Activated T-cell treated with anti-CD3 and anti-CD28 coated beads, Interleukin-2, amount 50 U/mL, for 72 hours (primary cell): ENCODE data around the gene ART5. TPM values are rescaled to one million over a fixed set of nuclear protein-coding genes. Genes with fewer than 3 reads are reported as not detected.

ENCODE experiments used
- ATAC-seq, 2 donors: fragments of 150-1000 bp; cut with Tn5 transposase; replicated peaks in 1 of 2; 2 replicates each; pipeline ENCODE4 v1.10.0; 2021; ENCODE audit warnings: moderate library complexity in 2 of 2, mild to moderate bottlenecking in 1 of 2
- DNase-seq, 2 donors: peaks; one replicate each; pipeline ENCODE4 v3.0.0; 2021 to 2022; ENCODE audit warnings: mixed read lengths in 1 of 2
- H3K27ac Mint-ChIP-seq: one replicate; pipeline ENCODE4 v1.8.0; 2022; ENCODE audit warnings: mild to moderate bottlenecking, moderate library complexity, mixed read lengths
- H3K27me3 Mint-ChIP-seq: one replicate; pipeline ENCODE4 v1.8.0; 2022; ENCODE audit warnings: low read depth, mixed read lengths
- H3K36me3 Mint-ChIP-seq, 2 donors: one replicate each; pipeline ENCODE4 v1.8.0; 2022; ENCODE audit warnings: mixed read lengths in 2 of 2, mild to moderate bottlenecking in 1 of 2; ENCODE audit not compliant: insufficient read depth in 2 of 2
- H3K4me1 Mint-ChIP-seq: one replicate; pipeline ENCODE4 v1.8.0; 2022; ENCODE audit warnings: low read depth, mixed read lengths
- H3K4me3 Mint-ChIP-seq, 2 donors: one replicate each; pipeline ENCODE4 v1.8.0; 2022; ENCODE audit warnings: mild to moderate bottlenecking in 2 of 2, mixed read lengths in 2 of 2, moderate library complexity in 2 of 2
- H3K9me3 Mint-ChIP-seq, 2 donors: one replicate each; pipeline ENCODE4 v1.8.0; 2022; ENCODE audit warnings: mixed read lengths in 2 of 2
- total RNA-seq, 2 donors: library from RNA; stranded (reverse); gene quantifications; one replicate each; pipeline ENCODE4 v1.2.3, GENCODE V29; 2022

The ART5 gene, protein sequence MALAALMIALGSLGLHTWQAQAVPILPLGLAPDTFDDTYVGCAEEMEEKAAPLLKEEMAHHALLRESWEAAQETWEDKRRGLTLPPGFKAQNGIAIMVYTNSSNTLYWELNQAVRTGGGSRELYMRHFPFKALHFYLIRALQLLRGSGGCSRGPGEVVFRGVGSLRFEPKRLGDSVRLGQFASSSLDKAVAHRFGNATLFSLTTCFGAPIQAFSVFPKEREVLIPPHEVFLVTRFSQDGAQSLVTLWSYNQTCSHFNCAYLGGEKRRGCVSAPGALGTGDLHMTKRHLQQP
- total RNA-seq, result not detected

GRCh38 chr11:3641701-3642070 lies at the start of gene ART5:
Gene ART5, minus strand, starts transcription at chr11:3641992. Its CDS starts 130 bp downstream, at chr11:3641862.
- DNase-seq (no peak), ATAC-seq (no peak)
- peaks cover 10% of the 10 kb centered on the region for H3K4me1 Mint-ChIP-seq
- peak within 1 kb of the TSS; percentile 73 to 79 for H3K4me3 Mint-ChIP-seq
- H3K9me3 Mint-ChIP-seq, result no peaks in the 10 kb centered on the region
- no peaks in the 10 kb centered on the region for H3K36me3 Mint-ChIP-seq
- H3K27me3 Mint-ChIP-seq, result peaks cover 32% of the 10 kb centered on the region
- no peak within 1 kb of the TSS for H3K27ac Mint-ChIP-seq

GRCh38 chr11:3686751-3687150 lies 45.0 kb upstream of the ART5 start:
- H3K27ac Mint-ChIP-seq, result no peak overlapping the region
- peaks cover 12 to 38% of the 10 kb centered on the region in 2 donors for H3K36me3 Mint-ChIP-seq
- no peaks in the 10 kb centered on the region for H3K9me3 Mint-ChIP-seq
- ATAC-seq, result no peak
- H3K27me3 Mint-ChIP-seq, result no peaks in the 10 kb centered on the region
- no peak for DNase-seq
- no peak overlapping the region for H3K4me3 Mint-ChIP-seq
- peaks cover 7% of the 10 kb centered on the region for H3K4me1 Mint-ChIP-seq

GRCh38 chr11:3685923-3686322 lies 44.1 kb upstream of the ART5 start:
- Mint-ChIP-seq H3K27ac (no peak overlapping the region), H3K9me3 (no peaks in the 10 kb centered on the region), H3K36me3 (peaks cover 12 to 40% of the 10 kb centered on the region in 2 donors), H3K4me3 (no peak overlapping the region), H3K4me1 (peaks cover 7% of the 10 kb centered on the region), H3K27me3 (no peaks in the 10 kb centered on the region)
- DNase-seq (no peak), ATAC-seq (peak in 1 of 2 donors; percentile 20)

DNA sequence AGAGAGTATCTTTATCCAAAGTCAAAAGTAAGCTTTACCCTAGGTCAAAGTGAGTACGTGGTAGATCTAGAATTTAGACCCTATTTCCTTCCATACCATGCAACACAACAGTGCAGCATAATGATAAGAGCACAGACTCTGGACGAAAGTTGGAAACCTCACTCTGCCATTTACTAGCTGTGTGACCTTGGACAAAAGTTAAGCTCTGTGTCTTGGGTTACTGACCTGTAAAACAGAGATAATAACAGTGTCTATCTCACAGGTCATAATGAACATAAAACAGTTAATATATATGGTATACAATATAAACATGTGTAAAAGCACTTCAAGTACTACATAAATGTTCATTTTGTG lies 43.0 kb upstream of the ART5 start:
- Mint-ChIP-seq H3K36me3 (peaks cover 13 to 42% of the 10 kb centered on the region in 2 donors), H3K27ac (no peak overlapping the region), H3K4me3 (no peak overlapping the region), H3K4me1 (peaks cover 7% of the 10 kb centered on the region), H3K27me3 (no peaks in the 10 kb centered on the region), H3K9me3 (no peaks in the 10 kb centered on the region)
- DNase-seq, result no peak
- no peak for ATAC-seq

DNA sequence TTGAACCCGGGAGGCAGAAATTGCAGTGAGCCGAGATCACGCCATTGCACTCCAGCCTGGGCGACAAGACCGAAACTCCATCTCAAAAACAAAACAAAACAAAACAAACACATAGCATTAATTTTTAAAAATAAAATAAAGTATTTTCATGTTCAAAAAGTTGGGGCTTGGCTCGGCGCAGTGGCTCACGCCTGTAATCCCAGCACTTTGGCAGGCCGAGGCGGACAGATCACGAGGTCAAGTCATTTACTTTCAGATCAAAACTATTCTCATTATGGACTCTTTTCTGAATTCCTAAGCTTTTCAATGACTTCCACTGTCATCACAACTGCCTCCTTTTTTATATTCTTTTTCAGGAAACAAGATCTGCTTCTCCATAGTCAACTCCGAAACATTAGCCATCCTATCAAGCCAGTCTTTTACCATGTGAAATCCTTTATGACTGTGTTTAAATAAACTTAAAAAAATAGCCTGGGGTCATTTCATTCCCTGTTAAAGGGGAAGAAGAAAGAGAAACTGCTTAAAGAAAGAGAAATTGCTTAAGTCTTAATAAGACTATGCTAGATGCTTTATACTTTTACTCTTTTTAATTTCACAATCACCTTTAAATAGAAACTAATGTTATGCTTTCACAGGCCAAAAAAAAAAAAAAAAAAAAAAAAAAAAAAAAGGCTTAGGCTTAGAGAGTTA lies 42.5 kb upstream of the ART5 start:
- no peak overlapping the region for H3K27ac Mint-ChIP-seq
- peaks cover 7% of the 10 kb centered on the region for H3K4me1 Mint-ChIP-seq
- no peak overlapping the region for H3K4me3 Mint-ChIP-seq
- DNase-seq (no peak), ATAC-seq (no peak)
- H3K27me3 Mint-ChIP-seq, result no peaks in the 10 kb centered on the region
- peaks cover 15 to 45% of the 10 kb centered on the region in 2 donors for H3K36me3 Mint-ChIP-seq
- no peaks in the 10 kb centered on the region for H3K9me3 Mint-ChIP-seq

DNA sequence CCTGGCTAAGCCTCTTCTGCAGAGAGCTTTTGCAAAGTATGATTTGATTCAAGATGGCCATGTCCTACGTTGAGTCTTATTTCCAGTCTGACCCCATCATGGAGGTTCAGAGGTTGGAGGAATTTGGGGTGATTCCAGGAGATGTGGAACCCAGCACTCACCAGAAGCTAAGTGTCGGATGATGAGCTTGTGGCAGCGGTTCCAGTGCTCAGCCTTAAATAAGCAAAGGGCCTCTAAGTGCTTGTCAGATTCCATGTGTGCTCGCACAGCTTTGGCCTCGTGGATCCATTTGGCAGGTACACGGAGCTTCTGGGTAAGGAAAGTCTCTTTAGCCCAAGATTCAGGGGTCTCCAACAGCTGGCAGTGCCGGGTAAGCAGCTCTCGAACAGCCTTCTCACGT lies 41.2 kb upstream of the ART5 start:
- no peaks in the 10 kb centered on the region for H3K27me3 Mint-ChIP-seq
- ATAC-seq, result no peak

DNA sequence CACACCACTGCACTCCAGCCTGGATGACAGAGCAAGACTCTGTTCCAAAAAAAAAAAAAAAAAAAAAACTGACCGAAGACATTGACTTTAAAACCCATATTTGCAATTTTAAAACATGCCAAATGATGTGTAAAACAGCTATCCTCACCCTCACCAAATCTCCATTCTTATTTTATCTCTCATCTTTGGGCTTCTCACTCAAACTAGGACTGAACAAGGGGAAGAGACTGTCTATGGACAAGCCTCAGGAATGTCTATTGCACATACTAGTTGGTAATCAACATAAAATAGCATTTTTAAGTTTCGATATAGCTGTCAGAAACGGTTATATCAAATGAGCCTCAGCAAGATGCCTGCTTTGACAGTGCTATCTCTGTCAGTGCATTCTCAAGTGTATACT lies 37.3 kb upstream of the ART5 start:
- Mint-ChIP-seq H3K9me3 (no peaks in the 10 kb centered on the region), H3K36me3 (peaks cover 19 to 40% of the 10 kb centered on the region in 2 donors), H3K4me3 (no peak overlapping the region), H3K27ac (no peak overlapping the region), H3K27me3 (no peaks in the 10 kb centered on the region), H3K4me1 (peaks cover 7% of the 10 kb centered on the region)
- ATAC-seq (no peak), DNase-seq (no peak)

More for the DNA sequence above, 41.2 kb upstream of the ART5 start:
- no peak for DNase-seq
- H3K4me3 Mint-ChIP-seq, result no peak overlapping the region
- H3K4me1 Mint-ChIP-seq, result peaks cover 7% of the 10 kb centered on the region
- H3K9me3 Mint-ChIP-seq, result no peaks in the 10 kb centered on the region
- no peak overlapping the region for H3K27ac Mint-ChIP-seq
- peaks cover 18 to 48% of the 10 kb centered on the region in 2 donors for H3K36me3 Mint-ChIP-seq

DNA sequence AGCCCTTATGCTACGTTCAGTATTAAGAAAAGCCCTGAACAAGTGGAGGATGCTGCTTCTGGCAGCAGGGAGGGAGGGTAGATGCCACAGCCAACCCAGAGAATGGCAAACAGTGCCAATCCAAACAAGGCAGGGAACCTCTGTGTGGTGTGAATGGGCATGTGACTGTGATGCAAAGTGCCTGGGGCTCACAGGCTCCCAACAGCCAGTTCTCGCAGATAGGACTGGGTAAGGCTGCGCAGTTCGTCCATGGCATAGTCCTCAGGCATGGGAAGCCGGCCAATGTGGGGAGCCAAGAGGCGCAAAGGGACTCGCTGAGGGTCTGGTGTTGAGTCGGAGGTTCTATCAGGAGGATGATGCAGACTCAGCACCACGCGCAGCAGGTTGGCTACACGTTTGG lies 34.2 kb upstream of the ART5 start:
- DNase-seq (no peak), ATAC-seq (no peak)
- peak overlapping the region; percentile 79 for H3K27ac Mint-ChIP-seq
- H3K27me3 Mint-ChIP-seq, result no peaks in the 10 kb centered on the region
- H3K9me3 Mint-ChIP-seq, result no peaks in the 10 kb centered on the region
- H3K36me3 Mint-ChIP-seq, result peaks cover 14 to 37% of the 10 kb centered on the region in 2 donors
- H3K4me3 Mint-ChIP-seq, result no peak overlapping the region
- H3K4me1 Mint-ChIP-seq, result no peaks in the 10 kb centered on the region

DNA sequence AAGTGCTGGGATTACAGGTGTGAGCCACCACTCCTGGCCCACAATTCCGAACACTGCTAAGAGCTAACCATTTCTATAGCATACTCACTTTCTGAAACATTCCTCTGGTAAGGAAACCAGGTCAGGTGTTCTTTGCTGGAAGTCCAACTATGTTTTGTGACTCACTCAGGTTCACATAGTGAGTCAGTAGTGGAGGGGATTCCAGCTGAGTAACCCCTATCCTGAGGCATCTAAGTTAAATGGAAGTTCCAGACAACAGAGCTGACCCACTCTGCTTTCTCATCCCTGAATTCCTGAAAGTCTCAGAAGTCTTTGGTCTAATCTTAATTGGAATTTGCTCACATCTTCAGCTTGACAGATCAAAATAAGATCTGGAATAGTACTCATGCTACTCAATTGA lies 32.4 kb upstream of the ART5 start:
- Mint-ChIP-seq H3K36me3 (peaks cover 10 to 24% of the 10 kb centered on the region in 2 donors), H3K27ac (peak overlapping the region; percentile 55), H3K9me3 (no peaks in the 10 kb centered on the region), H3K4me1 (no peaks in the 10 kb centered on the region), H3K27me3 (no peaks in the 10 kb centered on the region), H3K4me3 (no peak overlapping the region)
- ATAC-seq, result no peak
- DNase-seq, result no peak

DNA sequence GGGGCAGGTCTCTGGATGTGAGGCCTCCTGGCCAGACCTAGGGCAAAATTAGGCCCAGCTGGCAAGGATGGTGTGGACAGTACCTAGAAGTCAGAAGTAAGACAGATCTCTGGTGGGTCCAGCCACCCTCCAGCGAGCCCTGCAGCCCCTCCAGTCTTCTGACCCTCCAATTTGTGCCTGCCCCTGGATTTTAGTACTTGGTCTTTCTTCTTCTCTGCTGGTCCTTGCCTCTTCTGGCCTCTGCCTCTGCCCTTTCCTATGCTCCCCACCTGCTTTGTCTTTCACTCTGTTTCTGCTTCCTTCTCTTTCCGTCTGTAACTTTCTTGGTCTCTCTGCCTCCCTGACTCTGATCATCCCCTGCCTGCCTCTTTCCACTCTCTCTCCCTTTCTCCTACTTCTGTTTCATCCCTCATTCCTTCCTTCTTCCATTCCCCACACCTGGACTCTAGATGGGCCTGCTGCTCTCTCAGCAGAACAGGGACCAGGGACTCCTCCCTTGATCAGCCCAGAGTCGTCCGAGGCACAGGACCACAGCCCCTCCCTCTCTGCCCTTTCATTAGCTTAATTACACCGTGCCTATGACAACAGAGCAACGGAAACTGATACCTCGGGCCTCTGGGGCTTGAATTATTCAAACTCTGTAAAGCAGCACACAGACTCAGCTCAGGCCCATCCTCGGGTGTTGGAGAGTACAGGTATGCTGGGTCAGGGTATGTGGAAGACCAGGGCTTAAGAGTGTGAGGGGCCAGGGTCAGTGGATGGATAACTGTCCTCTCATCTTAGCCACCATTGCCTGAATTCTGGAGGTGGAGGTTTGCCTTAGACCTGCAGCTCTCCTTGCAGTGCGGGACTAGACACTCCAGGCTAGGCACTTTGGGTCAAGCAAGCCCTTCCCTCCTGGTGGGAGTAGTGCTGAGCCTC lies 29.8 kb upstream of the ART5 start, which contains the start of gene CHRNA10:
Gene CHRNA10, minus strand, starts transcription at position 51 of the 921 bp plus-strand sequence. CDS start 72 bp downstream, outside the sequence.
- Mint-ChIP-seq H3K9me3 (no peaks in the 10 kb centered on the region), H3K27me3 (no peaks in the 10 kb centered on the region), H3K4me3 (no peak within 1 kb of the TSS), H3K36me3 (peaks cover 7 to 16% of the 10 kb centered on the region in 2 donors), H3K27ac (no peak within 1 kb of the TSS), H3K4me1 (no peaks in the 10 kb centered on the region)
- ATAC-seq (peak in 1 of 2 donors; percentile 12), DNase-seq (no peak)

- Mint-ChIP-seq H3K36me3 (peaks cover 2 to 13% of the 10 kb centered on the region in 2 donors), H3K27me3 (no peaks in the 10 kb centered on the region), H3K4me3 (no peak overlapping the region), H3K4me1 (no peaks in the 10 kb centered on the region), H3K9me3 (no peaks in the 10 kb centered on the region), H3K27ac (no peak overlapping the region)
- ATAC-seq (peak in 1 of 2 donors; percentile 17), DNase-seq (no peak)
These were observed 28.0 kb upstream of the ART5 start for GRCh38 chr11:3669742-3670183.

DNA sequence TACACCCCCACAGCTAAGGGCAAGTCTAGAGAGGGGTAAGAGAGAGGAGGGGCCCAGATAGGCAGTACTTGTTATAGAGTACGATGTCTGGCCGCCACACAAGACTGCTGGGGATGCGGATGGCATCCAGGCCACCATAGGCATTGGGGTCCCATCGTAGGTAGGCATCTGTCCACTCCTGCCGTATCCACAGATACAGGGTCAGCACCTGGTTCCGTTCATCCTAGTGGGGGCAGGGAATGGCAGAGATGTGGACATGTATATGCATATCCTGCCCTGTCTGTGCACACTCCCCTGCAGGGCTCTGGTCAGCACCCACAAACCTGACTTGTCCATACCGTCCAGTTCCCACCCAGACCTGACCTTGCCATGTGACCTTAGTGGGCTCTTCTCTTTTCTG lies 27.3 kb upstream of the ART5 start:
- Mint-ChIP-seq H3K27me3 (no peaks in the 10 kb centered on the region), H3K4me3 (no peak overlapping the region), H3K9me3 (no peaks in the 10 kb centered on the region), H3K4me1 (no peaks in the 10 kb centered on the region), H3K27ac (no peak overlapping the region), H3K36me3 (peaks cover 0 to 13% of the 10 kb centered on the region in 2 donors)
- DNase-seq (no peak), ATAC-seq (no peak)
